ENCODE results near the gene EFHD1. TPM values are rescaled to one million over a fixed set of nuclear protein-coding genes. Genes with fewer than 3 reads are reported as not detected.
A peak's percentile ranks its signal among the peaks of the same experiment; 100 is the strongest.

Gene EFHD1
- total and polyA plus RNA-seq, 2 of the 13 experiments (the other 11 are each of a cell fraction or from before 2014, with no cell fraction given), result 0.09 TPM; not detected in 1

DNA sequence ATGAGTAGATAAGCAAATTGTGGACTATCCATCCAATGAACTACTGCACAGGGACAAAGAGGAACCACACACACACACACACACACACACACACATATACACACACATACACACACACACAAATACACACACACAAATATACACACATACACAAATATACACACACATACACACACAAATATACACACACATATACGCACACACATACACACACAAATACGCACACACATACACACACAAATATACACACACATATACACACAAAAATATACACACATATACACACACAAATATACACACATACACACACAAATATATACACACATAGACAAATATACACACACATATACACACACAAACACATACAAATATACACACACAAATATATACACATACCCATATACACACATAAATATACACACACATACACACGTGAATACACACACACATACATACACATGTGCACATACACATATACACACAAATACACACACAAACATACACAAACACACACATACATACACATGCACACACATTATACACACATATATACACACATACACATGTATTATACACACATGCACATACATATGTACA lies 19.8 kb upstream of the EFHD1 start:
- H3K9me3 ChIP-seq (ENCODE audit: low read length), result no peaks in the 10 kb centered on the region
- ATAC-seq (no peak), DNase-seq (ENCODE audit: low spot score) (no peak), FAIRE-seq (peak; percentile 43)
- no peak overlapping the region for H3K4me3 ChIP-seq (replicated peaks in 1 of 3; ENCODE audit: insufficient read depth in 1 of 3, low read depth in 2 of 3, low read length in 3 of 3)
- no peaks in the 10 kb centered on the region; the same call in 1 of the 2 replicates for H3K4me1 ChIP-seq (ENCODE audit: insufficient read depth, low read length)
- no peak overlapping the region for H2AFZ ChIP-seq (ENCODE audit: low read length)
- no TSS peak for BruUV-seq (replicated peaks)
- in situ Hi-C loops (cut with HindIII; ENCODE audit: extremely low pct_ligation_motif_present, low pct_unique_long_range_greater_than_20kb), result no loop called here
- POLR2A ChIA-PET, result no interaction called here
- H3K27me3 ChIP-seq (ENCODE audit: control insufficient read depth in 1 of 2, insufficient read depth in 2 of 2, low read length in 2 of 2), result peaks cover 0 to 5% of the 10 kb centered on the region in 2 experiments; a peak in 1 of 5 replicates
- CTCF ChIA-PET (ENCODE audit: low intra/inter-chr PET ratio, low total read pairs), result no interaction called here
- no peaks in the 10 kb centered on the region for H4K20me1 ChIP-seq (ENCODE audit: insufficient read depth, low read length)
- 49% methylated on average over 3 of the region's 3 CpGs for WGBS (ENCODE audit: low lambda C conversion rate)
- H3K36me3 ChIP-seq (replicated peaks in 1 of 2; ENCODE audit: control insufficient read depth in 1 of 2, insufficient read depth in 2 of 2, low read length in 2 of 2), result no peaks in the 10 kb centered on the region
- H3K9ac ChIP-seq (ENCODE audit: insufficient read depth, low read depth, low read length), result no peak overlapping the region
- intact Hi-C loops (cut with micrococcal nuclease; ENCODE audit: unreplicated experiment), result no loop called here
- H3K4me2 ChIP-seq (ENCODE audit: low read depth, low read length), result no peak overlapping the region
- H3K79me2 ChIP-seq (ENCODE audit: insufficient read depth, low read length), result no peaks in the 10 kb centered on the region
- no peak overlapping the region for H3K27ac ChIP-seq (ENCODE audit: extremely low read length, insufficient read depth, low read length)
- TF ChIP-seq ZNF746 (CRISPR knock-in tag; IDR thresholded peaks at IDR 0.05), result no peak
- TF ChIP-seq, protein P1, sequence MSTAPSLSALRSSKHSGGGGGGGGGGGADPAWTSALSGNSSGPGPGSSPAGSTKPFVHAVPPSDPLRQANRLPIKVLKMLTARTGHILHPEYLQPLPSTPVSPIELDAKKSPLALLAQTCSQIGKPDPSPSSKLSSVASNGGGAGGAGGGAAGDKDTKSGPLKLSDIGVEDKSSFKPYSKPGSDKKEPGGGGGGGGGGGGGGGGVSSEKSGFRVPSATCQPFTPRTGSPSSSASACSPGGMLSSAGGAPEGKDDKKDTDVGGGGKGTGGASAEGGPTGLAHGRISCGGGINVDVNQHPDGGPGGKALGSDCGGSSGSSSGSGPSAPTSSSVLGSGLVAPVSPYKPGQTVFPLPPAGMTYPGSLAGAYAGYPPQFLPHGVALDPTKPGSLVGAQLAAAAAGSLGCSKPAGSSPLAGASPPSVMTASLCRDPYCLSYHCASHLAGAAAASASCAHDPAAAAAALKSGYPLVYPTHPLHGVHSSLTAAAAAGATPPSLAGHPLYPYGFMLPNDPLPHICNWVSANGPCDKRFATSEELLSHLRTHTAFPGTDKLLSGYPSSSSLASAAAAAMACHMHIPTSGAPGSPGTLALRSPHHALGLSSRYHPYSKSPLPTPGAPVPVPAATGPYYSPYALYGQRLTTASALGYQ (CRISPR knock-in tag; IDR thresholded peaks at IDR 0.05), result no peak
- TF ChIP-seq NONO (IDR thresholded peaks at IDR 0.05), result 0 out of 2 replicates have a peak, but pooled peaks have one; percentile 59
- TF ChIP-seq NONO (CRISPR knock-in tag; conservative IDR thresholded peaks at IDR 0.05), result no peak
- TF ChIP-seq ZSCAN21 (CRISPR knock-in tag; IDR thresholded peaks at IDR 0.05; ENCODE audit: borderline replicate concordance), result no peak
- TF ChIP-seq ATF7 (IDR thresholded peaks at IDR 0.05), result 0 out of 2 replicates have a peak, but pooled peaks have one; percentile 13
- no peak for TF ChIP-seq ATF7 (CRISPR knock-in tag; IDR thresholded peaks at IDR 0.05)
- 0 out of 2 replicates have a peak, but pooled peaks have one; percentile 39 for TF ChIP-seq FOXK2 (IDR thresholded peaks at IDR 0.05)
- TF ChIP-seq, protein P2, sequence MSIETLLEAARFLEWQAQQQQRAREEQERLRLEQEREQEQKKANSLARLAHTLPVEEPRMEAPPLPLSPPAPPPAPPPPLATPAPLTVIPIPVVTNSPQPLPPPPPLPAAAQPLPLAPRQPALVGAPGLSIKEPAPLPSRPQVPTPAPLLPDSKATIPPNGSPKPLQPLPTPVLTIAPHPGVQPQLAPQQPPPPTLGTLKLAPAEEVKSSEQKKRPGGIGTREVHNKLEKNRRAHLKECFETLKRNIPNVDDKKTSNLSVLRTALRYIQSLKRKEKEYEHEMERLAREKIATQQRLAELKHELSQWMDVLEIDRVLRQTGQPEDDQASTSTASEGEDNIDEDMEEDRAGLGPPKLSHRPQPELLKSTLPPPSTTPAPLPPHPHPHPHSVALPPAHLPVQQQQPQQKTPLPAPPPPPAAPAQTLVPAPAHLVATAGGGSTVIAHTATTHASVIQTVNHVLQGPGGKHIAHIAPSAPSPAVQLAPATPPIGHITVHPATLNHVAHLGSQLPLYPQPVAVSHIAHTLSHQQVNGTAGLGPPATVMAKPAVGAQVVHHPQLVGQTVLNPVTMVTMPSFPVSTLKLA (IDR thresholded peaks at IDR 0.05), result peak; percentile 70
- no peak for TF ChIP-seq ZNF260 (CRISPR knock-in tag; IDR thresholded peaks at IDR 0.05; ENCODE audit: borderline replicate concordance, low read depth)
- no peak for TF ChIP-seq ISX (CRISPR knock-in tag; conservative IDR thresholded peaks at IDR 0.05)
- TF ChIP-seq NFE2L1 (CRISPR knock-in tag; IDR thresholded peaks at IDR 0.05; ENCODE audit: borderline replicate concordance), result no peak
- TF ChIP-seq, protein P3, sequence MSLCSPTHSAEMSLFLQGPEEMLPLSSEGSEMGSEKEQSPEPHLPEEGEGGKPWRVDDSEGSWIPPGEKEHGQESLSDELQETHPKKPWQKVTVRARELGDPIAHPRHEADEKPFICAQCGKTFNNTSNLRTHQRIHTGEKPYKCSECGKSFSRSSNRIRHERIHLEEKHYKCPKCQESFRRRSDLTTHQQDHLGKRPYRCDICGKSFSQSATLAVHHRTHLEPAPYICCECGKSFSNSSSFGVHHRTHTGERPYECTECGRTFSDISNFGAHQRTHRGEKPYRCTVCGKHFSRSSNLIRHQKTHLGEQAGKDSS (CRISPR knock-in tag; IDR thresholded peaks at IDR 0.05; ENCODE audit: borderline replicate concordance, low read depth), result no peak
- TF ChIP-seq FOXP1 (IDR thresholded peaks at IDR 0.05), result peak; percentile 68; the same call in 1 of the 2 replicates
- TF ChIP-seq FOXP1 (CRISPR knock-in tag; IDR thresholded peaks at IDR 0.05), result no peak
- no peak for TF ChIP-seq ZNF430 (CRISPR knock-in tag; IDR thresholded peaks at IDR 0.05)
- TF ChIP-seq ZNF75D (CRISPR knock-in tag; IDR thresholded peaks at IDR 0.05; ENCODE audit: borderline replicate concordance), result no peak
- TF ChIP-seq ZNF10 (CRISPR knock-in tag; IDR thresholded peaks at IDR 0.05; ENCODE audit: borderline replicate concordance, low read depth), result no peak
- no peak for TF ChIP-seq MEF2D (CRISPR knock-in tag; IDR thresholded peaks at IDR 0.05)

Measured in HepG2 (cell line).